NCI-H446 (cell line): ENCODE data around the gene BYSL.

Experiments used
- DNase-seq, 2 experiments: peaks; one replicate each; lab custom pipeline; 2025; lab: John Stamatoyannopoulos, UW

The BYSL gene

DNA sequence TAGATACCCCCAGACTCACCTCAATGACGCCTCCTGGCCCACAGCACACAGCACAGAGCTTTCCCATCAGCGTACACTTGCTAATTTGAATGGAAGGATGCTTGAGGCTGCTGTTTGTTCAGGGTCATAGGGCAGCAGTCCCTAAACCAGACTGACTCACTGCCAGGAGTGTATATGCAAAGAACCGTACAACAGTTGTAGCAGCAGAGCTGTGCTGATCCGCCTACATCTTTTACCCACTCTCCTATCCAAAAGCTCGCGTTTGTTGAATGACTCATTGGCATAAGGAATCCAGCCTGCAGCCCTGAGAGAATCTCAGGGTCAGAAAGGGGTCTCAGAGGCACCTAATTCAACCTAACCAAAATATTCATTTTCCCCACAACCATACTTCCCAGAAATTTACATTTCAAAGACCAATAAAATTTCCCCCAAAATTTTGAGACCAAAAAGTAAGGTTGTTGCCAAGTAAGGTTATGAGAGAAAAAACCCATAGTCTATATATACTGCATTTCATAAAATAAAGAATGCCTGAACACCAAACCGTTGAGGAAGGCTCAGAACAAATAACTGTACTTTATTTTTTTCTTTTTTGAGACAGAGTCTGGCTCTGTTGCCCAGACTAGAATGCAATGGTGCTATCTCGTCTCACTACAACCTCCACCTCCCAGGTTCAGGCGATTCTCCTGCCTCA lies 55.6 kb downstream of the BYSL start:
- no peak for DNase-seq
